CMK (cell line): ENCODE results near the gene CNTROB.
"Not testable (repeated sequence)": the region's sequence is repeated elsewhere in the genome, so short reads cannot be mapped to it uniquely, and the experiment has no call there.

Source experiments
- DNase-seq: peaks from one replicate; pipeline ENCODE4 v3.0.0-alpha.2; 2010; ENCODE audit warnings: low read depth

Gene CNTROB

DNA sequence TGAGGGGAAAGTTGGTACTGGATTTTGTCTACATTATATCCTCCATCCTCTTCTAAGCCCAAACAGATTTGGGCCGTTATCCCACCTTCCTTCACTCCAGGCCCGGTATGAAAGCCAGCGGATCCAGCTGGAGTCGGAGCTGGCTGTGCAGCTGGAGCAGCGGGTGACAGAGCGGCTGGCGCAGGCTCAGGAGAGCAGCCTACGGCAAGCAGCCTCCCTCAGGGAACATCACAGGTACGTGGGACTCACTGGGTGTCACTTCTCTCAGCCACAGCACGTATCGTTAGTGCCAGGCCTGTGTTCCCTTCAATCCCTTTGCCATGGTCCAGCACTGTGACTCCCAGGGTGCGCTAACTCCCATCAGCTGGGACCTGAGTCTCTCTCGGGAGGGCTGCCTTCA, 11.3 kb downstream of the CNTROB start:
- DNase-seq = no peak

DNA sequence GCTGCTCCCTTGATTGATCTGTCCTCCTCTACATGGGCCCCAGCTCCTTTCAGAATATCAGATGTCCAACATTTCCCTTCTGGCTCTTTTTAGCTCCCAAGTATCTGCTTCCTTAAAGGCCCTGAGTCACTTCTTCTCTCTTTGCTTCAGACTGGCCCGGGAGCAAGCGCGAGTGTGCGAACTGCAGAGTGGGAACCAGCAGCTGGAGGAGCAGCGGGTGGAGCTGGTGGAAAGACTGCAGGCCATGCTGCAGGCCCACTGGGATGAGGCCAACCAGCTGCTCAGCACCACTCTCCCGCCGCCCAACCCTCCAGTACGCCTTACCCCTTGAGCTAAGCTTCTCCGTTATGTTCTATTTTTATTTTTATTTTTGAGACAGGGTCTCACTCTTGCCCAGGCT, 12.3 kb downstream of the CNTROB start:
- DNase-seq = no peak

DNA sequence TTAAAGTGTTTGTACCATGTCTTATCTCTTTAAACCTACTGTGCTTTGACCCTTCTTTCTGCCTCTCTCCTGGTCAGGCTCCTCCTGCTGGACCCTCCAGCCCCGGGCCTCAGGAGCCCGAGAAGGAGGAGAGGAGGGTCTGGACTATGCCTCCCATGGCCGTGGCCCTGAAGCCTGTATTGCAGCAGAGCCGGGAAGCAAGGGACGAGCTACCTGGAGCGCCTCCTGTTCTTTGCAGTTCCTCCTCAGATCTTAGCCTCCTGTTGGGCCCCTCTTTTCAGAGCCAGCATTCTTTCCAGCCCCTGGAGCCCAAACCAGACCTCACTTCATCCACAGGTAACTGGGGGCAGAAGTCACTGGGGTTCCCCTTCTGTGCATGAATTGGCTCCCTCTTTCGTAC, 13.6 kb downstream of the CNTROB start:
- DNase-seq = no peak

DNA sequence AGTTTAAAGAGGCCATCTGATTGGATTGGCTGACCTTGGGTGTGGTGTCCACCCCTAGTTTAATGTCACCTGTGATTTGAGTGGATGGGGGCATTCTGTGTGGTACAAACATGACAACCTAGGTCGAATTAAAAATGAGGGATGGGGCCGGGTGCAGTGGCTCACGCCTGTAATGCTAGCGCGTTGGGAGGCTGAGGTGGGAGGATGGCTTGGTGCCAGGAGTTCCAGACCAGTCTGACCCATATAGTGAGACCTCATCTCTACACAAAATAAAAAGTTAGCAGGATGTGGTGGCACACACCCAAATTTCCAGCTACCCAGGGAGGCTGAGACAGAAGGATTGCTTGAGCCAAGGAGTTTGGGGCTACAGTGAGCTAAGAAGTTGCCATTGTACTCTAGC, 14.4 kb downstream of the CNTROB start:
- no peak for DNase-seq

DNA sequence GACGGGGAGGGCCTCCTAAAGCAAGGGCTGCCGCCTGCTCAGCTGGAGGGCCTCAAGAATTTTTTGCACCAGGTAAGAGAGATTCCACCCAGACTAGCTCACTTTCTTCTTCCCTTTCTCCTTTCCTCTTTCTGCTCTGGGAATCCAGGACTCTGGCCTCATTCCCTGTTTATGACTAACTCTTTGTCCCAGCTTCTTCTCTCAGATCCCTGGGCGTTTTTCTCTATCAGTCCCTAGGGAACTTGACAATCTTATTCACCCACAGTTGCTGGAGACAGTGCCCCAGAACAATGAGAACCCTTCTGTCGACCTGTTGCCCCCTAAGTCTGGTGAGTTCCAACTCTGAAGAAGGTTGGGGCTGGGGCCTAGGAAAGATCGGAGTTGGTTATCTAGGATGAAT, 15.6 kb downstream of the CNTROB start:
- no peak for DNase-seq

DNA sequence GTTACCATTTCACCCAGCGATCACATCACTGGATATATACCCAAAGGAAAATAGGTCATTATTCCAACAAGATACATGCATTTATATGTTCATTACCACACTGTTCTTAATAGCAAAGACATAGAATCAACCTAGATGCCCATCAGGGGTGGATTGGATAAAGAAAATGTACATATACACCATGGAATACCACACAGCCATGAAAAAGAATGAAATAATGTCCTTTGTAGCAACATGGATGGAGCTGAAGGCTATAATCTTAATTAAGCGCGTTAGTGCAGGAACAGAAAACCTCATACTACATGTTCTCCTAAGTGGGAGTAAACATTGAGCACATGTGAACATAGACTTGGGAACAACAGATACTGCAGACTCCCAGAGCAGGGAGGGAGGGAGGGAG, 18.6 kb downstream of the CNTROB start:
- DNase-seq = no peak

DNA sequence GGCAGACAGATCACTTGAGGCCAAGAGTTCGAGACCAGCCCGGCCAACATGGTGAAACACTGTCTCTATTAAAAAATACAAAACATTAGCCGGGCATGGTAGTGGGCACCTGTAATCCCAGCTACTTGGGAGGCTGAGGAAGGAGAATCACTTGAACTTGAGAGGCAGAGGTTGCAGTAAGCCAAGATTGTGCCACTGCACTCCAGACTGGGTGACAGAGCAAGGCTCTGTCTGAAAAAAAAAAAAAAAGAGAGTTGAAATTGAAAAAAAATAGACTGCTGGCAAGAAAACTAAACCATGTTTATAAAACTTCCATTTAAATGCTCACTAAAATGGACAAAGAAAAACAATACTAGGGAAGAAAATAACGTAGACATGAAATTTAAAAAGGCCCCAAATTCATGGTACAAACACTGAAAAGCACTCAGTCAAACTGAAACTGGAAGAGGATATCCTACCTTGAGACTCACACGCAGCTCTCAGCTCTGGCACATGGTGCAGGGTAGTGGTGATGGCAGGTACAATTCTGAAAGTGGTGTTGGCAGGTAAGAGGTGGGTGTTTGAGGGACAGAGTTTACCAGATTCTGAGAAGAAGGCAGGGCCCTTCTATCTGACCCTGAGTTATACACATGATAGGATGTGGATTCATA, 19.3 kb downstream of the CNTROB start:
- DNase-seq = no peak

GRCh38 chr17:7953266-7953665, 21.3 kb downstream of the CNTROB start:
- DNase-seq = not testable (repeated sequence)

DNA sequence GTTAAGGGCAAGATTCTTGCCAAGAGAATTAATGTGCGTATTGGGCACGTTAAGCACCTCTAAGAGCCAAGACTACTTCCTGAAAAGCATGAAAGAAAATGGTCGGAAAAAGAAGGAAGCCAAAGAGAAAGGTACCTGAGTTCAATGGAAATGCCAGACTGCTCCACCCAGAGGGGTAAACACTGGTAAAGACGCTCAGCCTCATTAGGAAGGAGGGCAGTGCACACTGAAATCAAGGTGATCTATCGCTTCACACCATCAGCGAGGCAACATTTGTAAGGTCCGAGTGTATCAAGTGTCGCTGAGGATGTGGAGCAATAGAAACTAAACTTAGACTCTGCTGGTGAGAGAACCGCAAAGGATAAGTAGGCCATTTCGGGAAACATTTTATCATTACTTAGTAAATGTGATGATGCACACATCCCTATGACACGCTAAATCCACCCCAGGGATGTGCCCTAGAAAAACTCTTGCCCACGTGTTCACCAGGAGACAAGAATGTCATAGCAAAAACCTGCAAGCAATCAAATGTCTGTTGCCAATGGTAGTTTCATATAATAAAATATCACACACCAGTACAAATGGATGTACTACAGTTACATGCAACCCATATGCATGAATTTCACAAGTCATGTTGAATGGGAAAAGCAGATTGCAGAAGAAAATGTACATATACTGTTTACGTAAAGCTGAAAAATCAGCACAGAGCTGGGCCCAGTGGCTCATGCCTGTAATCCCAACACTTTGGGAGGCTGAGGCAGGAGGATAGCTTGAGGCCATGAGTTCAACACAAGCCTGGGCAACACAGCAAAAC, 23.6 kb downstream of the CNTROB start:
- no peak for DNase-seq

DNA sequence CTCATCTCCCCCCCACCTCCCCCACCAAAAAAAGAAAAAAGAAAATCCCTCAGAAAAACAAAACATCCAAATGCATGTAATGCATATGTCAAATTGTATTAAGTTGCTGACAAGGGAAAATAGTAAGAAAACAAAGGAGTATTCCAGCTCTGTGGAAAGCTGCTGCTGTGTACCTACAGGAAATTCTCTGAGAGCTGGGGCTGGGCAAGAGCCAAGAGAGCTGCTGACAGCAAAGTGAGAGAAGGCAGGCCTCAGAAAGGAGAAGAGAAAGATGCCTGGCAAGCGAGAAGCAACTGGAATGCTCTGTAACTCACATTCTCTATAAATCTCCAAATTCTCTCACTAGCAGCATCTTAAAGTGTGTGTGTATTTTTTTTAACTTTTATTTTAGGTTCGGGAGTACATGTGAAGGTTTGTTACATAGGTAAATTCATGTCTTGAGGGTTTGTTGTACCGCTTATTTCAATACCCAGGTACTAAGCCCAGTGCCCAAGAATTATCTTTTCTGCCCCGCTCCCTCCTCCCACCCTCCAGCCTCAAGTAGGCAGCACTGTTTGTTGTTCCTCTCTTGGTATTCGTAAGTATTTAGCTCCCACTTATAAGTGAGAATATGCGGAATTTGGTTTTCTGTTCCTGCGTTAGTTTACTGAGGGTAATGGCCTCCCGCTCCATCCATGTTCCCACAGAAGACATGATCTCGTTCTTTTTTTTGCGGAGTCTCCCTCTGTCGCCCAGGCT, 24.4 kb downstream of the CNTROB start:
- no peak for DNase-seq

DNA sequence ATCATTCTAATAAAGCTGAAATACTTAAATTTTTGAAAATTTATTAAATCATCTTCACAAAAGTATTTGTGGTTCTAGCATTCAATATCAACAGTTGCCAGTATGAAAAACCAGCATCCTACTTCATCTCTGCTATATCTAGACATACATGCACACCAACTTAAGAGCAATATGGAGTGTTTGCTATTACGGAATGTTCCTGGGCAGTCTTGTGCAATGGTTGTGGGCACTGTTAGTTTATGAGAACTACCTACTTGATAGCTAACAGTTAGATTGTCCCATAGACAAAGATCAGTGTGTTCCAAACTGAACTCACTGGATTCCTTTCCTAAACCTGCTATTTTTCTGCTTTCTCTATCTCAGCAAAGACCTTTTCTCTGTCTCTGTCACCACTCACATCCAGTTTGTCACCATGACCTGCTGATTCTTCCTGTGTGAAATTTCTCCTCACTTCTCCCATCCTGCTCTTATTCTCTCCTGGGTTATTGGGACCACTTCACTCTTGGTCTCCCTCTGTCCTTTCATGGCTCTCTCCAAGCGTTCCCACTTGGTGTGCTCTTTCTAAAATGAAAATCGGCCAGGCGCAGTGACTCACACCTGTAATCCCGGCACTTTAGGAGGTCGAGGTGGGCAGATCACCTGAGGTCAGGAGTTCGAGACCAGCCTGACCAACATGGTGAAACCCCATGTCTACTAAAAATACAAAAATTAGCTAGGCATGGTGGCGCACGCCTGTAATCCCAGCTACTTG, 27.7 kb downstream of the CNTROB start:
- no peak for DNase-seq

DNA sequence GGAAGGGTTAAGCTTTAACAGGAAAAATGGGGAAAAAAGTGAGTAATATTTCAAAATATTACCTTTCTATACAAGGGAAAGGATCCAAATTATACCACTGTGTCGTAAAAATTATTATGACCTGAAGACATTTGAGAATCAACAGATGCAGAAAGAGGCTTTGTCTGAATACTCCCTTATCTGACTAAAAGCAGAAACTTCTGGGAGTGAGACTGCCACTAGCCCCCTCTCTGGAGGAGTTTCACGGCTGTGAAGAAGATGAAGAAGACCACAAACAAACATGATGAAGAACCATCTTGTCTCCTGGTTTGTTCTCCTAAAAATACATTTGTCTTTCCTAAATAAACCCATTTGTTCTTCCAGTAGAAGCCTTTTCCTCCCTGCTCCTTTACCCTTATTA, 29.4 kb downstream of the CNTROB start:
- DNase-seq = no peak

DNA sequence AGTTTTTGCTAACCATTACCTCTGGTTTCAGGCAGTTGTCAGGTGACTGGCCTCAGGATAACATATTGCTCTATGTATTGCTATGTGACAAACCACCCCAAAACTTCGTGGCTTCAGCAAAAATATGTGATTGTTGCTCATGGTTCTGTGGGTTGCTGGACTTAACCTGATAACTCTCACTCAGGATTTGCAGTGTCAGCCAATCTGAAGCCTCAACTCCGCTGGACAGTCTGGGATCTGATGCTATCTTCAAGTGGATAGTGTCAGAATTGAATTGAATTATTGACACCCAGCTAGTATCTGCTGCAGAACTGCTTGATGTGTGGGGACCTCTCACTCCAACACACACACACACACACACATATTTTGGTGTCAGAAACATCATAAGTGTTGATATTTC, 35.7 kb downstream of the CNTROB start:
- DNase-seq = no peak

GRCh38 chr17:7969433-7969832, 37.4 kb downstream of the CNTROB start:
- no peak for DNase-seq

GRCh38 chr17:7971651-7972050, 39.6 kb downstream of the CNTROB start:
- DNase-seq = no peak

- DNase-seq = no peak
Measured at GRCh38 chr17:7972131-7972785, 40.3 kb downstream of the CNTROB start.

GRCh38 chr17:7974638-7975131, 42.7 kb downstream of the CNTROB start:
- no peak for DNase-seq

- no peak for DNase-seq
Measured at GRCh38 chr17:7977039-7977438, 45.0 kb downstream of the CNTROB start.

- no peak for DNase-seq
Measured at GRCh38 chr17:7977805-7978204, 45.8 kb downstream of the CNTROB start.

DNA sequence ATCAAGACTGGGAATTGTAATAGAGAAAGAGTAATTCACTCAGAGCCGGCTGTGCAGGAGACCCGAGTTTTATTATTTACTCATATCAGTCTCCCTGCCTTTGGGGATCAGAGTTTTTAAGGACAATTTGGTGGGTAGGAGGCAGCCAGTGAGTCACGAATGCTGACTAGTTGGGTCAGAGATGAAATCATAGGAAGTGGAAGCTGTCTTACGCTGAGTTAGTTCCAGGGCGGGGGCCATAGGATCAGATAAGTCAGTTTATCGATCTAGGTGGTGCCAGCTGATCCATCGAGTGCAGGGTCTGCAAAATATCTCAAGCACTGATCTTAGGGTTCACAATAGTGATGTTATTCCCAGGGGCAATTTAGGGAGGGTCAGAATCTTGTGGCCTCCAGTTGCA, 50.2 kb downstream of the CNTROB start:
- DNase-seq = no peak

GRCh38 chr17:7982666-7983065, 50.7 kb downstream of the CNTROB start:
- no peak for DNase-seq

DNA sequence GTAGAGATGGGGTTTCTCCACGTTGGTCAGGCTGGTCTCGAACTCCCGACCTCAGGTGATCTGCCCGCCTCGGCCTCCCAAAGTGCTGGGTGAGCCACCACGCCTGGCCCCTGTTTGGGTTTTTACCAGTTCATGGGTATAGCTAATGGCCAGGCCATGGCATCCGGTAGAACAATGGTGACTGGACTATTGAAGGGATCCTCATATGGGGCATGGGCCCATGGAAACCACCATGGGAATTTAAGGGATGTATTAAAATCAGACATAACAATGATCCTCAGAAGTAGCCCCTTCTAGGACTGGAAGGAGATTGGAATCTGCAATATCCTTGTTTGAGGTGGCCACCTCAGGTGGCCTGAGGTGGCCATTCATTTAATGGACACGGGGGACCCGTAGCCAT, 52.9 kb downstream of the CNTROB start:
- no peak for DNase-seq
